Calu3 (cell line): ENCODE data around the gene ITGA6. TPM values are rescaled to one million over a fixed set of nuclear protein-coding genes. Genes with fewer than 3 reads are reported as not detected.

ENCODE experiments used
- BruUV-seq: library from RNA; stranded (reverse); fragments of 400-500 nt; replicated peaks from 2 replicates; lab custom pipeline; 2021; lab: Mats Ljungman, UMichigan
- CTCF ChIA-PET: fragments of 300-600 bp; sonication (Branson Sonifier 250); formaldehyde crosslinking; loops from one replicate; lab custom pipeline; 2022; ENCODE audit warnings: antibody characterized with exemption; lab: Charles Lee
- DNase-seq: peaks from one replicate; pipeline ENCODE4 v3.0.0; 2022
- H3K27ac Mint-ChIP-seq: one replicate; pipeline ENCODE4 v1.8.0; 2022; ENCODE audit warnings: mixed read lengths; ENCODE audit not compliant: unreplicated experiment
- H3K27me3 Mint-ChIP-seq: one replicate; pipeline ENCODE4 v1.8.0; 2022; ENCODE audit warnings: mixed read lengths; ENCODE audit not compliant: unreplicated experiment
- H3K36me3 Mint-ChIP-seq: one replicate; pipeline ENCODE4 v1.8.0; 2022; ENCODE audit warnings: mild to moderate bottlenecking, moderate library complexity, mixed read lengths; ENCODE audit not compliant: insufficient read depth, unreplicated experiment
- H3K4me1 Mint-ChIP-seq: one replicate; pipeline ENCODE4 v1.8.0; 2022; ENCODE audit warnings: mild to moderate bottlenecking, low read depth, mixed read lengths; ENCODE audit not compliant: unreplicated experiment
- H3K4me3 Mint-ChIP-seq: one replicate; pipeline ENCODE4 v1.8.0; 2022; ENCODE audit warnings: mild to moderate bottlenecking, low read depth, moderate library complexity, mixed read lengths; ENCODE audit not compliant: unreplicated experiment
- H3K9me3 Mint-ChIP-seq: one replicate; pipeline ENCODE4 v1.8.0; 2022; ENCODE audit warnings: low read depth, mixed read lengths; ENCODE audit not compliant: unreplicated experiment
- intact Hi-C: fragments of 100-400 bp; cut with micrococcal nuclease; formaldehyde crosslinking; loops from one replicate; pipeline ENCODE4 v1.10.0; 2022; ENCODE audit not compliant: unreplicated experiment
- total RNA-seq: library from RNA; stranded (reverse); gene quantifications from 2 replicates; pipeline ENCODE4 v1.2.3, GENCODE V29; 2022
- TF ChIP-seq, protein P1 (sequence below): fragments of 200-600 bp; IDR thresholded peaks from one replicate; pipeline ENCODE4 v1.8.0; 2022; ENCODE audit warnings: antibody characterized with exemption; ENCODE audit not compliant: unreplicated experiment

Gene ITGA6
- total RNA-seq, 1 experiment from 2014 or later = 270 TPM

GRCh38 chr2:172403881-172404468, 23.4 kb upstream of the ITGA6 start:
- no peaks in the 10 kb centered on the region for H3K9me3 Mint-ChIP-seq
- TF ChIP-seq, protein P1, sequence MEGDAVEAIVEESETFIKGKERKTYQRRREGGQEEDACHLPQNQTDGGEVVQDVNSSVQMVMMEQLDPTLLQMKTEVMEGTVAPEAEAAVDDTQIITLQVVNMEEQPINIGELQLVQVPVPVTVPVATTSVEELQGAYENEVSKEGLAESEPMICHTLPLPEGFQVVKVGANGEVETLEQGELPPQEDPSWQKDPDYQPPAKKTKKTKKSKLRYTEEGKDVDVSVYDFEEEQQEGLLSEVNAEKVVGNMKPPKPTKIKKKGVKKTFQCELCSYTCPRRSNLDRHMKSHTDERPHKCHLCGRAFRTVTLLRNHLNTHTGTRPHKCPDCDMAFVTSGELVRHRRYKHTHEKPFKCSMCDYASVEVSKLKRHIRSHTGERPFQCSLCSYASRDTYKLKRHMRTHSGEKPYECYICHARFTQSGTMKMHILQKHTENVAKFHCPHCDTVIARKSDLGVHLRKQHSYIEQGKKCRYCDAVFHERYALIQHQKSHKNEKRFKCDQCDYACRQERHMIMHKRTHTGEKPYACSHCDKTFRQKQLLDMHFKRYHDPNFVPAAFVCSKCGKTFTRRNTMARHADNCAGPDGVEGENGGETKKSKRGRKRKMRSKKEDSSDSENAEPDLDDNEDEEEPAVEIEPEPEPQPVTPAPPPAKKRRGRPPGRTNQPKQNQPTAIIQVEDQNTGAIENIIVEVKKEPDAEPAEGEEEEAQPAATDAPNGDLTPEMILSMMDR = no peak
- H3K4me3 Mint-ChIP-seq = no peak overlapping the region
- H3K27me3 Mint-ChIP-seq = no peaks in the 10 kb centered on the region
- BruUV-seq = no TSS peak
- CTCF ChIA-PET = interaction anchor here (0.9 to 1.1 kb wide), 2 partner anchors 8 to 9 kb away, joined by 3 to 4 read pairs; no protein-coding TSS in a partner anchor
- no peak for DNase-seq
- no peaks in the 10 kb centered on the region for H3K36me3 Mint-ChIP-seq
- intact Hi-C loops = no loop called here
- no peak overlapping the region for H3K27ac Mint-ChIP-seq
- H3K4me1 Mint-ChIP-seq = no peaks in the 10 kb centered on the region

GRCh38 chr2:172404824-172405223, 22.6 kb upstream of the ITGA6 start:
- intact Hi-C loops = no loop called here
- no peaks in the 10 kb centered on the region for H3K36me3 Mint-ChIP-seq
- TF ChIP-seq, protein P1 = no peak
- no peak for DNase-seq
- H3K9me3 Mint-ChIP-seq = no peaks in the 10 kb centered on the region
- no peaks in the 10 kb centered on the region for H3K27me3 Mint-ChIP-seq
- H3K27ac Mint-ChIP-seq = no peak overlapping the region
- H3K4me1 Mint-ChIP-seq = no peaks in the 10 kb centered on the region
- CTCF ChIA-PET = interaction anchor here (1.1 kb wide), 1 partner anchor 9 kb away, joined by 4 read pairs; no protein-coding TSS in a partner anchor
- BruUV-seq = no TSS peak
- no peak overlapping the region for H3K4me3 Mint-ChIP-seq

DNA sequence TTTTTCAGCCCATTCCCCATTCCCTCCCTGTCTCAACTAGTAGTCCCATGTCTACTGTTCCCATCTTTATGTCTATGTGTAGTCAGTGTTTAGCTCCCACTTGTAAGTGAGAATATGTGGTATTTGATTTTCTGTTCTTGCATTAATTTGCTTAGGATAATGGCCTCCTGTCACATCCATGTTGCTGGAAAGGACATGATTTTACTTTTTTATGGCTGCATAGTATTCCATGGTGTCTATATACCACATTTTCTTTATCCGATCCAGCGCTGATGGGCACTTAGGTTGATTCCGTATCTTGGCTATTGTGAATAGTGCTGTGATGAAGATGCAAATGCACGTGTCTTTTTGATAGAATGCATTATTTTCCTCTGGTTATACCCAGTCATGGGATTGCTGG, 21.7 kb upstream of the ITGA6 start:
- H3K27me3 Mint-ChIP-seq = no peaks in the 10 kb centered on the region
- CTCF ChIA-PET = no interaction called here
- no peaks in the 10 kb centered on the region for H3K36me3 Mint-ChIP-seq
- H3K4me1 Mint-ChIP-seq = no peaks in the 10 kb centered on the region
- H3K9me3 Mint-ChIP-seq = no peaks in the 10 kb centered on the region
- intact Hi-C loops = no loop called here
- H3K4me3 Mint-ChIP-seq = no peak overlapping the region
- no TSS peak for BruUV-seq
- no peak overlapping the region for H3K27ac Mint-ChIP-seq
- TF ChIP-seq, protein P1 = no peak
- DNase-seq = no peak

GRCh38 chr2:172408143-172408766, 19.1 kb upstream of the ITGA6 start:
- BruUV-seq = no TSS peak
- no peak overlapping the region for H3K27ac Mint-ChIP-seq

More at GRCh38 chr2:172408143-172408766, 19.1 kb upstream of the ITGA6 start:
- intact Hi-C loops = no loop called here
- Mint-ChIP-seq H3K36me3 (no peaks in the 10 kb centered on the region), H3K4me3 (no peak overlapping the region), H3K27me3 (no peaks in the 10 kb centered on the region), H3K9me3 (no peaks in the 10 kb centered on the region), H3K4me1 (no peaks in the 10 kb centered on the region)
- CTCF ChIA-PET = no interaction called here
- DNase-seq = no peak
- TF ChIP-seq, protein P1 = no peak
